HG03135 (cell line): ENCODE results near the gene OR52B6.
A peak's percentile ranks its signal among the peaks of the same experiment; 100 is the strongest.
"Not testable (repeated sequence)": the region's sequence is repeated elsewhere in the genome, so short reads cannot be mapped to it uniquely, and the experiment has no call there.

Source experiments
- ATAC-seq: cut with Tn5 transposase; IDR thresholded peaks from one replicate; pipeline ENCODE4 v1.9.1; 2021; ENCODE audit warnings: mild to moderate bottlenecking, moderate library complexity; ENCODE audit not compliant: unreplicated experiment

Gene OR52B6

DNA sequence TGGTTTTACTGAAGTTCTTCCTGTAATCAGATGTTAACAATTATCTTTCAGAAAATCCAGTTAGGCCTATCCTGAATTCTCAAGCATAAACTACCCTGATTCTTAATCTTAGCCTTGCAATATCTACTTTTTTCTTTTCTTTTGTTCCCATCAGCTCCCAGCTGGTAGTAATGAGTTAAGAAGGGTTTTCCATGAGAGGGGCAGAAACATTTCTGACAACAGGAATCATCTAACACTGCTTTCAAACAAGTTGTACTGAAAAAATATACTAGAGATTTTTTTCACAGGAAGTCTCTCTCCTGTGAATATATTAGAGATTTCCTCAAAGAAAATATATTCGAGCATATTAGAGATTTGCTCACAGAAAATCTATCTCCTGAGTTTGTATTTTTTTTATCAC lies 12.5 kb downstream of the OR52B6 start:
- no peak for ATAC-seq

GRCh38 chr11:5596607-5597201 lies 16.0 kb downstream of the OR52B6 start, which contains the start of gene TRIM6:
TSS of gene TRIM6 (plus strand) at chr11:5596637. CDS start at chr11:5596898, 261 bp downstream.
- peak; percentile 48 for ATAC-seq

DNA sequence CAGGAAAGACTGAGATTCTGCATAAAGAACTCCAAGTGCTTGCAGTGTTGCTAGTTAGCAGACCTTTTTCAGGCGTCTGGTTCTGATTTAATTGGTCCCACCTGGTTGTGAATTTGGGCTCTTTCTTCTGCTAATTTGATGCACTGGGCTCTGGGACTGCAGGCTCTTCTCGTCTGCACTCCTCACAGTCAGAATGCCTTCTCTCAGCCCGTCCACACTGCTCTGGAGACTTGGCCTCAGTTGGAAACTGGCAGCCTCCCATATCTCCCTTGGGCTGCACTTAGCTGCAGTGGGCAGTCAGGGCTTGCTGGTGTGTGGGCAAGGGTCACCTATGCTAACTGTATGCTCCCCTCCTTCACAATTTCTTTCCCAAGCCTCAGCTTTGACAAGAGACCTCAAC lies 17.3 kb downstream of the OR52B6 start:
- no peak for ATAC-seq

DNA sequence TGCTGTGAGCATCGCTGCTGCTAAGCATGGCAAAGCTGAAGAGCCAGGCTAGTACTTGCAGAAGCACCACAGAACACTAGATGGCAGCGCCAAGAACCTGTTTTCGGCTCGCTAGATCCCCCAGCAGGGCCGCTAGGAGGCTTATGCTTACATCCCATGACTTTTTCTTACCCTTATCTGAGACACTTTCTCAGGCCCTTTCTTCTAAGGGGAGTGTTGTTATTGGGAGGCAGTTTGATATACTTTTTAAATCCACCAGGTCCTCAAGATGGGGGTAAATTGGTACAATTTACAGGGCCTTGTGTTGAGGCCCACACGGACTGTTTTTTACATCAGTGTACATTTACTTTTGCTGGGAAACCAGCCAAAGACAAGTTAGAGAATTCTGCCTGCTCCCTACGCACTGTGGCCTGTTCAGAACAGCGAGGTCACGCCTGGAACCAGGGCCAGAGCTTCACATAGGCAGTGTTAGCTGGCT lies 19.7 kb downstream of the OR52B6 start:
- peak; percentile 88 for ATAC-seq

GRCh38 chr11:5602791-5603190 lies 22.1 kb downstream of the OR52B6 start:
- ATAC-seq: not testable (repeated sequence)

DNA sequence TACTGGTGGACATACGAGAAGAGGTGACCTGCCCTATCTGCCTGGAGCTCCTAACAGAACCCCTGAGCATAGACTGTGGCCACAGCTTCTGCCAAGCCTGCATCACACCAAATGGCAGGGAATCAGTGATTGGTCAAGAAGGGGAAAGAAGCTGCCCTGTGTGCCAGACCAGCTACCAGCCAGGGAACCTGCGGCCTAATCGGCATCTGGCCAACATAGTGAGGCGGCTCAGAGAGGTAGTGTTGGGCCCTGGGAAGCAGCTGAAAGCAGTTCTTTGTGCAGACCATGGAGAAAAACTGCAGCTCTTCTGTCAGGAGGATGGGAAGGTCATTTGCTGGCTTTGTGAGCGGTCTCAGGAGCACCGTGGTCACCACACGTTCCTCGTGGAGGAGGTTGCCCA lies 22.6 kb downstream of the OR52B6 start:
- ATAC-seq: no peak

GRCh38 chr11:5604896-5605295 lies 24.2 kb downstream of the OR52B6 start:
- ATAC-seq: no peak

- ATAC-seq: no peak
These were observed 25.2 kb downstream of the OR52B6 start for GRCh38 chr11:5605849-5606248.

DNA sequence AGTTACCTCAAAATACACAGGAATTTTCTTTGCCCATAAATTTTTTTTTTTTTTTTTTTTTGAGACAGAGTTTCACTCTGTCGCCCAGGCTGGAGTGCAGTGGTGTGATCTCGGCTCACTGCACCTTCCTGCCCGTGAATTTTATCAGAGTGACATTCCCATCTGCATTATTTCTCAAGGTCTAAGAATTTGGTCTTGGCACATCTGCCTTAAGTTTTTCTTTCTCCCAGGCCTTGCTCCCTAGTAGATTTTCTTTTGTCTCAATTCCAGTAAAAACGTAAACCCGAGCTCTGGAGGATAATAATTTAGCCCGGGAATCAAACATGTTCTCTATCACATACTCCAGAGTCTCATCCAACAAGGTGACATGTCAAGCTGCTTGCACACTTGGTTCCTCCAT lies 28.1 kb downstream of the OR52B6 start:
- ATAC-seq: no peak

DNA sequence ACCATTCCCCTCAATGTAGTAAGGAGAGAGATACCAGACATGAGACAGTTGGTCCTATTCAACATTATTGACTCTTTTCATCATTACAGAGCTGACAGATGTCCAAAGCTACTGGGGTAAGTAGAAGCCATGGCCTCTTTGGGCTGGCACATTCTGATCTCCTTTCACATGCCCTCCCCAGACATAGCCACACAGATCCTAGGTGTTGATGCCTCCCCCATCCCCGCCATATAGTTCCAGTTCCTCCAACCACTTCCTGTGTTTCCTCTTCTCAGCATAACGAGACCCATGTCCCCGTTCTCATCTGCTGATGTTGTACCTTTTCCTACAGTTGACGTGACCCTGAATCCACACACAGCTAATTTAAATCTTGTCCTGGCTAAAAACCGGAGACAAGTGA lies 29.8 kb downstream of the OR52B6 start:
- no peak for ATAC-seq

- ATAC-seq: no peak
These were observed 30.9 kb downstream of the OR52B6 start for GRCh38 chr11:5611627-5612026.

DNA sequence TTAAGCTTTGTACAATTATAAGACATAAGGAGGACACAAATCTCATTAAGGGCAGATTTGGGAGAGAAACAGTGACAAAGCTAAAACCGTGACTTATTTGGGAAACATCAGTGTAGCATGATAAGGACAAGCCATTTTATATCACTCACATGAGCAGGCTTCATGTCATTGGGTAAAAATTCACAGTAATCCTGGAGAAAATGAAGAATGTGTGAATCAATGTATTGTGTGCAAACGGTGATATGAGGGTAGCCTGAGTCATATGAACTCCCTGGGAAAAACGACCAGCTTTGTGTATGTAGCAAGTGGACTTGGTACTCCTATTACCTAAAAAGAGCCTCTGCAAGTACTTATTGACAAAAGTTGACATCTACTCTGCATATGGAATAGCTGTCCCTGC lies 38.1 kb downstream of the OR52B6 start:
- no peak for ATAC-seq

- ATAC-seq: no peak
These were observed 40.2 kb downstream of the OR52B6 start for GRCh38 chr11:5620651-5621521.

- no peak for ATAC-seq
These were observed 40.9 kb downstream of the OR52B6 start for GRCh38 chr11:5621580-5621979.

GRCh38 chr11:5622802-5623201 lies 42.1 kb downstream of the OR52B6 start:
- no peak for ATAC-seq

- peak; percentile 97 for ATAC-seq
These were observed 44.0 kb downstream of the OR52B6 start, which contains the start of gene TRIM34 for GRCh38 chr11:5624489-5625279. TSS of gene TRIM34 (plus strand) at chr11:5625001. CDS start at chr11:5632332, 7,331 bp downstream.

GRCh38 chr11:5625281-5625680 lies 44.6 kb downstream of the OR52B6 start:
- no peak for ATAC-seq

DNA sequence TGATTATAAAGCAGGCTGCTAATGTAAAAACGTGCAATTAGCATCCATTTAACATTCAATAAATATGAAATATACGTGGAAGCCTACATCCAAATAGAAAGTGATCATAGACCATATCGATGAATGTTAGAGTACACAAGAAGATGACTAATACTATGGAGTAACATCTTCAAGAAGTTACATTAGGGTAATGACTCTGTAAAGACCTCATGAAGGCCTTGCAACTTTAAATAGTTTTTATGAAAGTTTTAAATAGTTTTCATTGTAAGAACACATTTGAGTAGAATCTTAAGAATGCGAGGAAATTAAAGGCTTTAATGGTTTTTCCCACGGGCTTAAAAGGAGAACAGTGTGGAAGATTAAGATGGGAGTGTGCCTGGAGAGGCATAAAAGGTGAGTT lies 45.5 kb downstream of the OR52B6 start:
- no peak for ATAC-seq

DNA sequence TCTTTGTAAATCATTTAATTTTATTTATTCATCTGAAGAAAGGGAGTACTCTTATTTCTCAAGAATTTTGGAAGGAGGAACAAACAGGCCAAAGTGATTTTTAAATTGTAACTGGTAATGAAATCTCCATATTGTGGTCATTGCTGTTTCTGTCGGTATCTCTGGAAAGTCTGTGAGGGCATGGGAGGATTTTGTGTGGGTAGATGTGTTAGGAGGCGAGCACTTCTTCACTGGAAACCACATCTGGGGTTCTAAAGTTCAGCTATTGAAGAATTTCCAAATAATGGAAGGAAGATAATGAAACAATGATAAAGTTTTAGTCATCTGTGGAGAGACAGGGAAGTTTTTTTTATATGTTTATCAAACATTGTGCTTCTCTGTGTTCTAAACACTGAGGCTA lies 50.7 kb downstream of the OR52B6 start:
- peak; percentile 11 for ATAC-seq
